Fibroblast of lung (primary cell): ENCODE results near the gene BMP6.

Experiments used
- CTCF ChIP-seq, 2 donors: IDR thresholded peaks in 1 of 2; conservative IDR thresholded peaks in 1 of 2; 1 replicate in 1 of 2; 2 replicates in 1 of 2; pipeline ENCODE4 v1.5.1; 2011 to 2012; ENCODE audit warnings: low read length in 2 of 2, control low read depth in 1 of 2, inconsistent platforms in 1 of 2, low read depth in 1 of 2, mild to moderate bottlenecking in 1 of 2
- EZH2 ChIP-seq: IDR thresholded peaks from 2 replicates; pipeline ENCODE4 v1.5.1; 2012; ENCODE audit warnings: low read length, control low read depth, mild to moderate bottlenecking; ENCODE audit errors: missing control alignments

GRCh38 chr6:7734707-7735383, 8.9 kb downstream of the BMP6 start:
- TF ChIP-seq CTCF (conservative IDR thresholded peaks at IDR 0.05 in 1 of 2, IDR thresholded peaks at IDR 0.05 in 1 of 2; ENCODE audit: low read depth in 1 of 2, low read length in 2 of 2) (no peak), EZH2 (no peak)
